Right ventricle myocardium inferior (tissue), 1 donor: Measurements from ENCODE around the gene TRIP12. TPM values are rescaled to one million over a fixed set of nuclear protein-coding genes. Genes with fewer than 3 reads are reported as not detected.
"Not testable (repeated sequence)": the region's sequence is repeated elsewhere in the genome, so short reads cannot be mapped to it uniquely, and the experiment has no call there.

Experiments
- ATAC-seq: fragments of 200-7000 bp; cut with Tn5 transposase; one replicate; pipeline ENCODE4 v1.9.1; 2020; ENCODE audit warnings: mild to moderate bottlenecking, moderate library complexity
- DNase-seq: peaks from one replicate; pipeline ENCODE4 v3.0.0; 2021; ENCODE audit errors: missing footprints
- intact Hi-C: fragments of 100-400 bp; cut with DNase I; formaldehyde crosslinking; loops from one replicate; pipeline ENCODE4 v1.11.0; 2022
- total RNA-seq: library from RNA; stranded (reverse); fragmentation: NEBNext Ultra II Directional; extraction: Animal tissue kit (Norgen Biotek cat#: 25700); gene quantifications from one replicate; pipeline ENCODE4 v1.2.1, GENCODE V29; 2021
- donor health status: DM: no; HTN: yes; CAD: no; lungs with severe emphysema.

The TRIP12 gene
- total RNA-seq, 1 donor from 2014 or later = 180 TPM

DNA sequence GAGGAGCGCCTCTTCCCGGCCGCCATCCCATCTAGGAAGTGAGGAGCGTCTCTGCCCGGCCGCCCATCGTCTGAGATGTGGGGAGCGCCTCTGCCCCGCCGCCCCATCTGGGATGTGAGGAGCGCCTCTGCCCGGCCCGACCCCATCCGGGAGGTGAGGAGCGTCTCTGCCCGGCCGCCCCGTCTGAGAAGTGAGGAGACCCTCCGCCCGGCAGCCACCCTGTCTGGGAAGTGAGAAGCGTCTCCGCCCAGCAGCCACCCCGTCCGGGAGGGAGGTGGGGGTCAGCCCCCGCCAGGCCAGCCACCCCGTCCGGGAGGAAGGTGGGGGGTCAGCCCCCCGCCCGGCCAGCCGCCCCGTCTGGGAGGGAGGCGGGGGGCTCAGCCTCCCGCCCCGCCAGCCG lies 179.1 kb downstream of the TRIP12 start:
- intact Hi-C loops, DNase-seq, ATAC-seq: not testable (repeated sequence)

DNA sequence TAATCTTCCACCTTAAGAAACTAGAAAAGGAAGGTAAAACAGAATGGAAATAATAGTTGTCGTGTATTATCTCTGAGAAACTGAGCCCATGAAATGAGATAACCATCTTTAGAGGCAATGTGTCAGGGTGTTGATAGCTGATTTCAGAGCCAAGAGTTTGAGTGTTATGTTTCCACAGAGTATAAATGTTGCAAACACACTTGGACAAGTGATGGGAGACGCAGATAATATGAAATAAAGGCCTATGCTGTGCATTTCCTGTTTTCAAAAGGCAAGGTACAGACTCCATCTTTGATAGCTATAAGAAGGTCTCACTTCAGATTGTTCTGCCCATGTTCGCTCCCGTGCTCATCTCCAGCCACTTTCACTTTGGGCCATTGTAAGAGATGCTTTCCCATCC lies 181.5 kb downstream of the TRIP12 start:
- ATAC-seq = no peak
- DNase-seq = no peak
- intact Hi-C loops = no loop called here

DNA sequence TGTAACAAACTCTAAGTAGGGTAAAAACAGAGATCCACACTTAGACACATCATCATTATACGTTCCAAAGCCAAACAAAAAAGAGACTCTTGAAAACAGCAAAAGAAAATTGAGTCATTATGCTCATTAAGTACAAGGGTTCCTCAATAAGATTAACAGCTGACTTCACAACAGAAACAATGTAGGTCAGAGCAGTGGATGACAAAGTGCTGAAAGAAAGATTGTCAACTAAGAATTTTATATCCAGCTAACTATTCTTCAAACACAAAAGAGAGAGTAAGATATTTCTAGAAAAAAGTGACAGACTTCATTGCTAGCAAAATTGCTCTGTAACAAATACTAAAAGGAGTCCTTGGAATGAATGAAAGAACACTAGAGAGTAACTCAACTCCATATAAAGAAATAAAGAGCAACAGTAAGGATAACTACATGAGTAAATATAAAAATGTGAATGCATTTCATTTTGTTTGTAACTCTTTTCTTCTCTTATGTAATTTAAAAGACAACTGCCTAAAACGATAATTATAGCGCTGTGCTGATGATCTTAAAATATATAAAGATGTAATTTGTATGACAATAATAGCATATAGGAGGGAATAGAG lies 183.7 kb downstream of the TRIP12 start:
- intact Hi-C loops = no loop called here
- no peak for ATAC-seq
- DNase-seq = no peak

GRCh38 chr2:229734410-229734809 lies 187.4 kb downstream of the TRIP12 start:
- ATAC-seq = no peak
- intact Hi-C loops = no loop called here
- no peak for DNase-seq

DNA sequence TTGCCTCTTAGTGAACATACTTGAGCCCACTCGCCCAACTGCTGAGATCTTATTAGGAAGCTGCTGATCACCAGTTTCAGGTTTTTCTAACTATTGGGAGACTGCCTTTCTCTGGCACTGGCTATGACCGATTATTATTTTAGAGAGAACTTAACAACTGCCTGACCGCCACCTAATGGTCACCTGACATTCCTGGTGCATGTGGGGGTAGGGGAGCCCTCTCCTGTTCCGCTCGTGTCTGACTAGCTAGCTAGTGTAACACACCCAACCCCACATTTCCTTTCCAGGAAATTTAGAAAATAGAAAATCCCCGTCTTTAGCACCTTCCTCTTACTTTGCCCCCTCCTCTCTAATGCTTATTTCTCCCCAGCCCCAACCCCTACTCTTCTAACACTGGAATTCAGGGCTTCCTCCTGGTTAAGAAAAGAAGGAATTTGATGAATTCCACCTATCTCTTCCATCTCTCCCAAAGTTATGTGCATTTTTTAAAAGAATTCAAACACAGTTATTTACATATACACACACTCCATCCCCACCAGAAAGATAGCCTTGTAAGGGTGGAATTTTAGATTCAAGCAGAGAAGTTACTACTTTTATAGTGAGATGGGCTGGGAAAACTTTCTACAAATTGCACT lies 188.1 kb downstream of the TRIP12 start:
- DNase-seq (no peak), ATAC-seq (no peak)
- intact Hi-C loops = no loop called here

GRCh38 chr2:229732897-229733296 lies 188.9 kb downstream of the TRIP12 start:
- intact Hi-C loops = no loop called here
- no peak for DNase-seq
- no peak for ATAC-seq

DNA sequence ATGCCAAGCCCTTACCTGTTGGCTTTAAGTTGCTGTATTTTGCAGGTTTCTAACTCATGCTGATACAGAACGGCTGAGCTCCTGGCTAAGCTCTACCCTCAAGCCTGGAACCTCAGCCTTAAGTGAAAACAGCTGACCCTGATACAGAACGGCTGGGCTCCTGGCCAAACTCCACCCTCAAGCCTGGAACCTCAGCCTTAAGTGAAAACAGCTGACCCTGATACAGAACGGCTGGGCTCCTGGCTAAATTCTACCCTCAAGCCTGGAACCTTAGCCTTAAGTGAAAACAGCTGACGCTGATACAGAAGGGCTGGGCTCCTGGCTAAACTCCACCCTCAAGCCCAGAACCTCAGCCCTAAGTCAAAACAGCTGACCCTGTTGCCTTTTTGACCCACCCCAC lies 189.9 kb downstream of the TRIP12 start:
- DNase-seq = no peak
- peak; percentile 87 for ATAC-seq
- intact Hi-C loops = no loop called here

DNA sequence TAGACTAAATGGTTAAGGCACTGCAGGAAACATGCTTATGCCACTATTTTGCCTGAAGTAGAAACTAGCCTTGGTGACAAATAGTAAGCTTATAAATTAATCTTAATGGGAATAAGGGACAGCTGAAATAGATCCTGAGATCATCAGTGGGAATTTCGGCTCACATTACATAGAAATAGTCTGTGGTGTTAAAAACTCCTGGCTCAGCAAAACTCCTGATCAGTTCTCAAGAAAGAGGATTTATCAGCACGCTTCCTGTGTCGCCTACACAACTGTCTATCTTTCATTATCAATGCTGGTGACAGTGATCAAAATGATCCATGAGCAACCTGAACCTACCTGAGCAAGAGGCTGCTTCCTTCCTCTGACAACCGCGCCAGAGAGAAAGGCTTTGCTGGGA lies 190.4 kb downstream of the TRIP12 start:
- intact Hi-C loops = no loop called here
- ATAC-seq = no peak
- DNase-seq = no peak

- DNase-seq (no peak), ATAC-seq (no peak)
- intact Hi-C loops = no loop called here
These were observed 193.4 kb downstream of the TRIP12 start for GRCh38 chr2:229728370-229728769.

DNA sequence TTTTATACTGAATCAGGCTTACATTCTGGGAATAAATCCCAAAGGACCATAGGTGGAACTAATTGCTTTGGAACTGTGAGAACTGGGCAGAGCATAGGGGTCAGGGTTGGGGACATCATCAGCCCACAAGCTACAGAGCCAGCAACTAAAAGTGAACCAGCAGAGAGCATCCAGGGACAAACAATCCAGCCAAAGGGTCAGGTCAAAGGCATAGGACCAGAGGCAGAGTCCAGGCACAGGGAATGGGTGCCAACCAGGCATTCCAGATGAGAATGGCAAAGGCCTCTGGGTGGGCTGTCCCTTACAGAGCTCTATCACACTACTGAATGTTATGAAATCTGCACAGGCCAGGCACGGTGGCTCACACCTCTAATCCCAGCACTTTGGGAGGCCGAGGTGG lies 195.2 kb downstream of the TRIP12 start:
- intact Hi-C loops = no loop called here
- ATAC-seq (no peak), DNase-seq (no peak)

GRCh38 chr2:229725716-229726574 lies 195.9 kb downstream of the TRIP12 start:
- DNase-seq = no peak

GRCh38 chr2:229723192-229723591 lies 198.6 kb downstream of the TRIP12 start:
- DNase-seq, ATAC-seq, intact Hi-C loops: not testable (repeated sequence)

More at GRCh38 chr2:229725716-229726574, 195.9 kb downstream of the TRIP12 start:
- intact Hi-C loops = no loop called here
- ATAC-seq = no peak

- DNase-seq (no peak), ATAC-seq (no peak)
- intact Hi-C loops = no loop called here
These were observed 201.7 kb downstream of the TRIP12 start for GRCh38 chr2:229719926-229720647.

GRCh38 chr2:229718057-229718456 lies 203.8 kb downstream of the TRIP12 start:
- no peak for DNase-seq
- intact Hi-C loops = no loop called here
- no peak for ATAC-seq

GRCh38 chr2:229715895-229716507 lies 205.8 kb downstream of the TRIP12 start:
- DNase-seq (no peak), ATAC-seq (no peak)
- intact Hi-C loops = no loop called here

- DNase-seq (peak; percentile 71), ATAC-seq (peak; percentile 83)
- intact Hi-C loops = no loop called here
These were observed 206.9 kb downstream of the TRIP12 start for GRCh38 chr2:229714736-229715541.

GRCh38 chr2:229714080-229714735 lies 207.6 kb downstream of the TRIP12 start, which contains the start of gene DNER:
Gene DNER, minus strand, starts transcription at chr2:229714555. Its CDS starts 132 bp downstream, at chr2:229714423.
- ATAC-seq = peak; percentile 47

More at GRCh38 chr2:229714080-229714735, 207.6 kb downstream of the TRIP12 start, which contains the start of gene DNER:
- intact Hi-C loops = no loop called here
- no peak for DNase-seq
